Loucy (cell line): Measurements from ENCODE around the gene SRRM3.

Source experiments
- H2AFZ ChIP-seq: fragments of 200-600 bp; sonication (generic); 2 replicates; pipeline ENCODE4 v1.6.0; 2016; ENCODE audit warnings: antibody characterized with exemption, mild to moderate bottlenecking, low read length, moderate library complexity
- H3F3A ChIP-seq: fragments of 200-600 bp; 2 replicates; pipeline ENCODE4 v1.6.0; 2016; ENCODE audit warnings: antibody characterized with exemption, low read depth, mild to moderate bottlenecking
- H3K27me3 ChIP-seq: fragments of 200-600 bp; sonication (generic); 2 replicates; pipeline ENCODE4 v1.6.1; 2014; ENCODE audit warnings: low read length, mild to moderate bottlenecking; ENCODE audit not compliant: insufficient read depth, poor library complexity, severe bottlenecking
- H3K36me3 ChIP-seq: fragments of 200-600 bp; sonication (generic); 2 replicates; pipeline ENCODE4 v1.6.1; 2016; ENCODE audit warnings: low read length; ENCODE audit not compliant: insufficient read depth
- H3K4me1 ChIP-seq: fragments of 200-600 bp; sonication (generic); 2 replicates; pipeline ENCODE4 v1.5.1; 2014; ENCODE audit warnings: low read length, mild to moderate bottlenecking; ENCODE audit not compliant: insufficient read depth, poor library complexity, severe bottlenecking
- H3K4me2 ChIP-seq: fragments of 200-600 bp; sonication (generic); 2 replicates; pipeline ENCODE4 v1.6.0; 2014; ENCODE audit warnings: antibody characterized with exemption, low read length, low read depth, mild to moderate bottlenecking; ENCODE audit not compliant: poor library complexity, severe bottlenecking
- H3K4me3 ChIP-seq: fragments of 200-600 bp; sonication (generic); 2 replicates; pipeline ENCODE4 v1.5.1; 2014; ENCODE audit warnings: low read length, mild to moderate bottlenecking, mixed read lengths; ENCODE audit not compliant: poor library complexity, severe bottlenecking
- H3K79me2 ChIP-seq: fragments of 200-600 bp; sonication (generic); 2 replicates; pipeline ENCODE4 v1.6.1; 2014; ENCODE audit warnings: low read length; ENCODE audit not compliant: insufficient read depth
- H3K9ac ChIP-seq: fragments of 200-600 bp; sonication (generic); 2 replicates; pipeline ENCODE4 v1.6.0; 2014; ENCODE audit warnings: mild to moderate bottlenecking, low read depth, low read length, moderate library complexity; ENCODE audit not compliant: poor library complexity, severe bottlenecking
- H3K9me2 ChIP-seq: fragments of 200-600 bp; sonication (generic); replicated peaks from 2 replicates; pipeline ENCODE4 v1.6.1; 2016; ENCODE audit warnings: low read depth, low read length, mixed read lengths
- H3K9me3 ChIP-seq: fragments of 200-600 bp; sonication (generic); 2 replicates; pipeline ENCODE4 v1.6.1; 2014; ENCODE audit warnings: mild to moderate bottlenecking, antibody characterized with exemption, low read length, low read depth; ENCODE audit not compliant: insufficient read depth
- H4K20me1 ChIP-seq: fragments of 200-600 bp; sonication (generic); 2 replicates; pipeline ENCODE4 v1.6.0; 2014; ENCODE audit warnings: antibody characterized with exemption, low read length, mild to moderate bottlenecking; ENCODE audit not compliant: insufficient read depth, poor library complexity, severe bottlenecking
- EZH2phosphoT487 ChIP-seq: fragments of 200-600 bp; IDR thresholded peaks from 2 replicates; pipeline ENCODE4 v1.6.1; 2018; ENCODE audit warnings: antibody characterized with exemption, mild to moderate bottlenecking, moderate library complexity, borderline replicate concordance
- TF ChIP-seq, protein P1 (sequence below): fragments of 200-600 bp; sonication (generic); conservative IDR thresholded peaks from 2 replicates; pipeline ENCODE4 v1.5.1; 2014; ENCODE audit warnings: mild to moderate bottlenecking, antibody characterized with exemption, low read length

SRRM3 gene

DNA sequence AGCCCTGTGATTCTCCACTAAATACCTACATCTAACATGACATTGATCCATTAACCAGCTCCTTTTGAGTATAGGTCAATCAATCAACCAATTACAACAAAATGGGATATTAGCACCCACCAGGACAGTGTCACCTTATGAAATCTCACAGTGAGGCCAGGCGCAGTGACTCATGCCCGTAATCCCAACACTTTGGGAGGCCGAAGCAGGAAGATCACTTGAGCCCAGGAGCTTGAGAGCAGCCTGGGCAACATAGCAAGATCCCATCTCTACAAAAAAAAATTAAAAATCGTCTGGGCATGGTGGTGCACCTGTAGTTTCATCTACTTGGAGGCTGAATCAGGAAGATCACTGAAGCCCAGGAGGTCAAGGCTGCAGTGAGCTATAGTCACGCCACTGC lies 28.5 kb downstream of the SRRM3 start:
- H3K79me2 ChIP-seq, result no peaks in the 10 kb centered on the region
- H3K4me3 ChIP-seq, result no peak overlapping the region
- no peaks in the 10 kb centered on the region for H3K9me2 ChIP-seq
- H3K9me3 ChIP-seq, result no peaks in the 10 kb centered on the region
- no peak overlapping the region for H3K4me2 ChIP-seq
- H3K4me1 ChIP-seq, result no peaks in the 10 kb centered on the region
- H3K27me3 ChIP-seq, result no peaks in the 10 kb centered on the region
- no peaks in the 10 kb centered on the region for H3K36me3 ChIP-seq
- H2AFZ ChIP-seq, result no peak overlapping the region
- TF ChIP-seq, protein P1, sequence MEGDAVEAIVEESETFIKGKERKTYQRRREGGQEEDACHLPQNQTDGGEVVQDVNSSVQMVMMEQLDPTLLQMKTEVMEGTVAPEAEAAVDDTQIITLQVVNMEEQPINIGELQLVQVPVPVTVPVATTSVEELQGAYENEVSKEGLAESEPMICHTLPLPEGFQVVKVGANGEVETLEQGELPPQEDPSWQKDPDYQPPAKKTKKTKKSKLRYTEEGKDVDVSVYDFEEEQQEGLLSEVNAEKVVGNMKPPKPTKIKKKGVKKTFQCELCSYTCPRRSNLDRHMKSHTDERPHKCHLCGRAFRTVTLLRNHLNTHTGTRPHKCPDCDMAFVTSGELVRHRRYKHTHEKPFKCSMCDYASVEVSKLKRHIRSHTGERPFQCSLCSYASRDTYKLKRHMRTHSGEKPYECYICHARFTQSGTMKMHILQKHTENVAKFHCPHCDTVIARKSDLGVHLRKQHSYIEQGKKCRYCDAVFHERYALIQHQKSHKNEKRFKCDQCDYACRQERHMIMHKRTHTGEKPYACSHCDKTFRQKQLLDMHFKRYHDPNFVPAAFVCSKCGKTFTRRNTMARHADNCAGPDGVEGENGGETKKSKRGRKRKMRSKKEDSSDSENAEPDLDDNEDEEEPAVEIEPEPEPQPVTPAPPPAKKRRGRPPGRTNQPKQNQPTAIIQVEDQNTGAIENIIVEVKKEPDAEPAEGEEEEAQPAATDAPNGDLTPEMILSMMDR, result no peak
- no peak for TF ChIP-seq EZH2phosphoT487
- no peaks in the 10 kb centered on the region for H4K20me1 ChIP-seq
- no peaks in the 10 kb centered on the region for H3F3A ChIP-seq
- no peak overlapping the region for H3K9ac ChIP-seq

DNA sequence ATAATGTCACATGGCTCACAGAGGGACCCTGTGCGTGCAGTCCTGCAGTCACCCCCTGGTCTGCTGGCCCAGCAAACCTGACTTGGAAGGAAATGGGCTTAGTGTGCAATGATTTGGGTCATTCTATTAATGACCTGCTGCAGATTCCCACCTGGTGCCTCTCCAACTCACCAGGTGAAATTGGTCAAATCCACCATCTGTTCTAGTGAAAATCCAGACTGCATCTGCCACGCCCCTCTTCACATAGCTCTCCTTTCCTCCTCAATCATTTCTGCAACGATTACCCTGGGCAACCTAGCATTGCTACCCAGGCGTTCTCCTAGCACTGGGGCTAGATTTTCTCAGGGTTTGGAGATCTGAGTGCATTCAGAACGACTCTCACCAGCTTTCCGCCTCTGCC lies 29.4 kb downstream of the SRRM3 start:
- Histone ChIP-seq H3K4me1 (no peaks in the 10 kb centered on the region), H3F3A (no peaks in the 10 kb centered on the region), H3K4me2 (no peak overlapping the region), H3K36me3 (no peaks in the 10 kb centered on the region), H2AFZ (no peak overlapping the region), H4K20me1 (no peaks in the 10 kb centered on the region), H3K79me2 (no peaks in the 10 kb centered on the region), H3K27me3 (no peaks in the 10 kb centered on the region), H3K4me3 (no peak overlapping the region), H3K9ac (no peak overlapping the region), H3K9me3 (no peaks in the 10 kb centered on the region), H3K9me2 (no peaks in the 10 kb centered on the region)
- TF ChIP-seq EZH2phosphoT487, result no peak
- TF ChIP-seq, protein P1, result no peak

DNA sequence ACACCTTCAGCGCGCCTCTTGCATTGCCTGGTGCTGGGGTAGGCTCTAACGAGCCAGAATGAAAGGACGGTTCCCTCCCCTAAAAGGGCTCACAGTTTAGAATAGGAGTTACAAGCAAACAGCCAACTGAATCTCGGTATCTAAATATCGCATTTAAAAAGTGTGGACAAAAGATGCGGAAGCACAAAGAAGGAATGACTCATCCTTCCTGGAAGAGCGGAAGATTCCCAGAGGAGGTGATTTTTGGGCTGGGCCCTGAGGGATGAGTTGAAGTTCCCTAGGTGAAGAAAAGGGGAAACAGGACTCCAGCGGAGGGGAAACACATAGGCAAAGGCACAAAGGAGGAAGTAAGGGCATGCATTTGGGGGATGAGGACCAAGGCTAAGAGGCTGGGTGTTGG lies 29.9 kb downstream of the SRRM3 start:
- Histone ChIP-seq H3K9me2 (no peaks in the 10 kb centered on the region), H3K4me1 (no peaks in the 10 kb centered on the region), H2AFZ (no peak overlapping the region), H3K27me3 (no peaks in the 10 kb centered on the region), H3K4me3 (no peak overlapping the region), H3K9ac (no peak overlapping the region), H3K36me3 (no peaks in the 10 kb centered on the region), H3K4me2 (no peak overlapping the region), H3K79me2 (no peaks in the 10 kb centered on the region), H3K9me3 (no peaks in the 10 kb centered on the region), H3F3A (no peaks in the 10 kb centered on the region), H4K20me1 (no peaks in the 10 kb centered on the region)
- TF ChIP-seq, protein P1, result no peak
- no peak for TF ChIP-seq EZH2phosphoT487
